T-helper 1 cell treated with Interleukin-12 subunit alpha and Interleukin-12 subunit beta and Interleukin-4 antibody, amounts not matched to agents 30 μg/mL and 1 μg/mL, for 36 hours (primary cell): ENCODE measurements around the gene ITGB1BP1.

Experiments
- H3K27ac Mint-ChIP-seq: one replicate; pipeline ENCODE4 v1.8.0; 2021; ENCODE audit warnings: mild to moderate bottlenecking, mixed read lengths
- H3K27me3 Mint-ChIP-seq: one replicate; pipeline ENCODE4 v1.8.0; 2021; ENCODE audit warnings: low read depth, mixed read lengths
- H3K36me3 Mint-ChIP-seq: one replicate; pipeline ENCODE4 v1.8.0; 2021; ENCODE audit warnings: low read depth, mixed read lengths
- H3K4me1 Mint-ChIP-seq: one replicate; pipeline ENCODE4 v1.8.0; 2021; ENCODE audit warnings: low read depth, mixed read lengths
- H3K4me3 Mint-ChIP-seq: one replicate; pipeline ENCODE4 v1.8.0; 2021; ENCODE audit warnings: mild to moderate bottlenecking, moderate library complexity, mixed read lengths
- H3K9me3 Mint-ChIP-seq: one replicate; pipeline ENCODE4 v1.8.0; 2021; ENCODE audit warnings: mixed read lengths

ITGB1BP1 gene

DNA sequence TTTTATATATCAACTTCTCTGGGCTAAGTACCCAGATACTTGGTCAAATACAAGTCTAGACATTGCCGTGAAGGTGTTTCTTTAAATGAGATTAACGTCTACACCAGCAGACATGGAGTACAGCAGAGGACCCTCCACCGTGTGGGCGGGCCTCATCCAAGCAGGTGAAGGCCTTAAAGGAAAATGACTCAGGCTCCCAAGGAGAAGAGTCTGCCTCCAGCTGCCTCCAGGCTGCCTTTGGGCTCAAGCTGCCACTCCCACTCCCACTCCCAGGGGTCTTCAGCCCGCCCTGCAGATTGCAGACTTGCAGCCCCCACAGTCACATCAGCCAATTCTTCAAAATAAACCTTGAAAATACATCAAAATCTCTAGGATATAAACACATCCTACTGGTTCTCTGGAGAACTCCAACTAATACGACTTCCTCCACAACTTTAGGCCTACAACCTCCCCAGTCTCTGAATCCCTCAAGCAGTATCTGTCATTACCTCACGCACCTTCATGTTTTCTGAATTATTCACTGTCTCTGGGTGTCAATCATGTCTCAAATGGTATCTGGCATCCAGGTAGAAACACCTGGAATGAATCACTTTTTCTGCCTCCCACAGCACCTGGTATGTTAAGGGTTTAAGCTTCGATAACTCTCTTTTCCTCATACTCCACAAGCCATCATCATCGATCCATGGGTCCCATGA lies 6.9 kb downstream of the ITGB1BP1 start:
- Mint-ChIP-seq H3K4me3 (no peak overlapping the region), H3K4me1 (peaks cover 29% of the 10 kb centered on the region), H3K27ac (peak overlapping the region; percentile 46), H3K36me3 (peaks cover 32% of the 10 kb centered on the region), H3K9me3 (no peaks in the 10 kb centered on the region), H3K27me3 (no peaks in the 10 kb centered on the region)

DNA sequence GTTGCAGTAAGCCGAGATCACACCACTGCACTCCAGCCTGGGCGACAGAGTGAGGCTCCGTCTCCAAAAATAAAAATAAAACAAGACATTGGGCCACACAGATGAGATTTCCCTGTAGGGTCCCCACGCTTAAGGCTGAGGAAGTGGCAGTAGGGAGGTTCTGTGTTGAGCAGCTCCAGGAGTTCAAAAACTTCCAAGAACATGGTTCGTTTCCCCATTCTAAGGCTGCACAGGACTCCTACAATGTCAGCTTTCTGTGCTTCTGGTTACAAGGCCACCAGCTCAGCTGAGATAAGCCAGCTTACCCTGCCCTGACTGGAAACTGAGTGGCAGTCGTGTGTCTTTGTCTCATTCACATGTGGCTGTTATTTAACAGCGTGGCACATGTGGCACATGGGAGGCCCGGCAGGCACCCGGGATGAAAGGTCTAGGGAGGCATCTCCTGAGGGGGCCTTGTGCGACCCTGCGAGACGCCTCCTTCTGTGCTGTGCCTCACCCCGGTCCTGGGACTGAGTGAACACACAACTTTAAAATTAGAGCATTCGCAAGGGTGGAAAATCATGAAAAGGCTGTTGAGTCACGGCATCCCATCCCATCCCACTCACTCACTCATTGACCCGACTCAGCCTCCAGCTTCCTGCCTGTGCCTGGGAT lies 7.7 kb downstream of the ITGB1BP1 start:
- no peak overlapping the region for H3K4me3 Mint-ChIP-seq
- no peaks in the 10 kb centered on the region for H3K27me3 Mint-ChIP-seq
- no peak overlapping the region for H3K27ac Mint-ChIP-seq
- H3K9me3 Mint-ChIP-seq, result no peaks in the 10 kb centered on the region
- H3K4me1 Mint-ChIP-seq, result peaks cover 29% of the 10 kb centered on the region
- H3K36me3 Mint-ChIP-seq, result peaks cover 38% of the 10 kb centered on the region

DNA sequence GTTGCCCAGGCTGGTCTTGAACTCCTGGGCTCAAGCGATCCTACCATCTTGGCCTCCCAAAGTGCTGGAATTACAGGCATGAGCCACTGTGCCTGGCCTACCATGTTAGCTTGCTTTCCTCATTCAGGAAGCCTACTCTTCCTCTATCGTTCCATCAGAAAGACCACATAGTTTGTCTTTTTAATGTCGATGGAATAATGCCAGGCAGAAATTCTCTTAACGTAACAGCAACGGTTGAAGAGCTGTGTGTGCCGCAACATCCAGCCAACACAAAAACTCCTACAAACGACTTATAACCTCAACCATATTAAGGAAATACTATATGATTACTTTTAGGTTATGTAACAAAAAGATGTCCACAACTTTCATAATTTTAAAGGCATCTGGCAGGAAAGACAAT lies 10.5 kb downstream of the ITGB1BP1 start:
- H3K4me1 Mint-ChIP-seq, result peaks cover 14% of the 10 kb centered on the region
- no peak overlapping the region for H3K4me3 Mint-ChIP-seq

GRCh38 chr2:9410108-9410507 lies 13.2 kb downstream of the ITGB1BP1 start:
- Mint-ChIP-seq H3K27me3 (no peaks in the 10 kb centered on the region), H3K9me3 (no peaks in the 10 kb centered on the region), H3K36me3 (peaks cover 39% of the 10 kb centered on the region), H3K27ac (no peak overlapping the region), H3K4me3 (no peak overlapping the region), H3K4me1 (peaks cover 6% of the 10 kb centered on the region)

More for the DNA sequence above, 10.5 kb downstream of the ITGB1BP1 start:
- Mint-ChIP-seq H3K36me3 (peaks cover 35% of the 10 kb centered on the region), H3K9me3 (no peaks in the 10 kb centered on the region), H3K27ac (no peak overlapping the region), H3K27me3 (no peaks in the 10 kb centered on the region)

GRCh38 chr2:9408641-9409151 lies 14.6 kb downstream of the ITGB1BP1 start:
- H3K36me3 Mint-ChIP-seq, result peaks cover 35% of the 10 kb centered on the region

DNA sequence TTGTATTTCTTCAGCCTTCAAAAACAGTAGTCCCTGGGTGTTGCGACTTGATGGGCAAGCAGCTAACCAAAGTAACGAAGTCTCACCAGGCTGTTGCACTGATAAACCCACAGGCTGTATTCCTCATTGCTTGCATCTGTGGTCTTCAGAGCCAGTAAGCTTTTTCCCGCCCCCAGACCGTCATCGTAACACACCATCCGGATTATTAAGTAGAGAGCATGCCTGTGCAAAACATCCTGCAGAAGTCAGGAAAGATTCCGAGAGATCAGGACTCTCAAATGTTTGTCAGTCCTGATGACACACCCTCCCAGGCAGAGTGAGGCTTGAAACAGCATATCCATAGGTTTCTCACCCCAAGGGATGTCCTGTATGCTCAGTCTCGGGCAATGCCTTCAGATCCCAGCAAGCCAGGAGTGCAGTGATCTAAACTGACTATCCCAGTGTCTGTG lies 15.9 kb downstream of the ITGB1BP1 start:
- Mint-ChIP-seq H3K4me1 (peaks cover 3% of the 10 kb centered on the region), H3K27ac (no peak overlapping the region)

More at GRCh38 chr2:9408641-9409151, 14.6 kb downstream of the ITGB1BP1 start:
- Mint-ChIP-seq H3K4me3 (no peak overlapping the region), H3K9me3 (no peaks in the 10 kb centered on the region), H3K4me1 (peaks cover 3% of the 10 kb centered on the region), H3K27me3 (no peaks in the 10 kb centered on the region), H3K27ac (no peak overlapping the region)

GRCh38 chr2:9406529-9407362 lies 16.6 kb downstream of the ITGB1BP1 start:
- Mint-ChIP-seq H3K9me3 (no peaks in the 10 kb centered on the region), H3K27ac (no peak overlapping the region), H3K36me3 (peaks cover 26% of the 10 kb centered on the region), H3K27me3 (no peaks in the 10 kb centered on the region), H3K4me1 (peaks cover 3% of the 10 kb centered on the region), H3K4me3 (no peak overlapping the region)

More for the DNA sequence above, 15.9 kb downstream of the ITGB1BP1 start:
- H3K36me3 Mint-ChIP-seq, result peaks cover 32% of the 10 kb centered on the region
- H3K9me3 Mint-ChIP-seq, result no peaks in the 10 kb centered on the region
- H3K27me3 Mint-ChIP-seq, result no peaks in the 10 kb centered on the region
- no peak overlapping the region for H3K4me3 Mint-ChIP-seq

GRCh38 chr2:9405636-9406035 lies 17.7 kb downstream of the ITGB1BP1 start:
- Mint-ChIP-seq H3K36me3 (peaks cover 21% of the 10 kb centered on the region), H3K4me1 (peaks cover 1% of the 10 kb centered on the region), H3K27ac (no peak overlapping the region), H3K27me3 (no peaks in the 10 kb centered on the region), H3K4me3 (no peak overlapping the region), H3K9me3 (no peaks in the 10 kb centered on the region)

GRCh38 chr2:9404451-9404850 lies 18.9 kb downstream of the ITGB1BP1 start:
- no peaks in the 10 kb centered on the region for H3K27me3 Mint-ChIP-seq
- H3K4me1 Mint-ChIP-seq, result peaks cover 1% of the 10 kb centered on the region
- H3K4me3 Mint-ChIP-seq, result no peak overlapping the region
- no peak overlapping the region for H3K27ac Mint-ChIP-seq
- H3K9me3 Mint-ChIP-seq, result no peaks in the 10 kb centered on the region
- peaks cover 15% of the 10 kb centered on the region for H3K36me3 Mint-ChIP-seq

DNA sequence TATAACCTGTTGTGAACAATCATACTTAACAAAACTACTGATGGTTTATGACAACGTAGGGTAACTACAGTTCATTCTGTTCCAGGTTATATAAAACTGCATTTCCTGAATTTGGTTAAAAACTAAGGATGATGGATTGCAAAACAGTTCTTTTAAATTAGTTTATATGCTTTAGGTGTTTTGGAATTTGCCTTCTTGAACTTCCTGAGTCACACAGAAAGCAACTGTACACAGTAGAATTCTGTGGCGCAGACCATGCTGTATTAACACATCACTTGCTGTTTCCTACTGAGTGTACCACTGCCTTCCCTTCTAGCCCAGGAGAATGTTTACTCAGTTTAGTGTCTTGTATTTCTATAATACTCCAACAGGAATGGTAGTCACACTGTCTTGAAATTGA lies 19.4 kb downstream of the ITGB1BP1 start:
- Mint-ChIP-seq H3K4me3 (no peak overlapping the region), H3K9me3 (no peaks in the 10 kb centered on the region), H3K4me1 (no peaks in the 10 kb centered on the region), H3K36me3 (peaks cover 14% of the 10 kb centered on the region), H3K27me3 (no peaks in the 10 kb centered on the region), H3K27ac (no peak overlapping the region)

GRCh38 chr2:9401646-9402371 lies 21.5 kb downstream of the ITGB1BP1 start:
- Mint-ChIP-seq H3K27ac (no peak overlapping the region), H3K9me3 (no peaks in the 10 kb centered on the region), H3K4me3 (no peak overlapping the region), H3K4me1 (no peaks in the 10 kb centered on the region), H3K36me3 (peaks cover 4% of the 10 kb centered on the region), H3K27me3 (no peaks in the 10 kb centered on the region)

DNA sequence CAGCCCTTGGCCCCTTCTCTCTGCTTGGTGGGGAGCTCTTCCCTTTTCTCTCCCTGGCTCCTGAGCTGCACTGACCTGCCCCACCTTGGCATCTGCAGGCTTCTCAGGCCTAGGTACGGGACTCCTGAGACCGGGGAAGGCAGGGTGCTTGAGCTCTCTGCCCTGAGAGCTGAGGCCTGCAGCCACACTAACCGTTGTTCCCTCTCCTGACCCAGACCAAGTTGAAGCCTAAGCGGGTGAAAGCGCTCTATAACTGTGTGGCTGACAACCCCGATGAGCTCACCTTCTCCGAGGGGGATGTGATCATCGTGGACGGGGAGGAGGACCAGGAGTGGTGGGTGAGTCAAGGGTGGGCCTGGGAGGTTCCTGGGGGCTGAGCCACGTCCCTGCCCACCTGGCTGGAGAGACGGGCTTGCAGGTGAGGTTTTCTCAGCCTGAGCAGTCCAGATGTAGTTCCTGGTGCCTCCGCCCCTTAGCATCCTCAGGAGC lies 22.2 kb downstream of the ITGB1BP1 start:
- Mint-ChIP-seq H3K4me3 (no peak overlapping the region), H3K27me3 (no peaks in the 10 kb centered on the region), H3K4me1 (no peaks in the 10 kb centered on the region), H3K9me3 (no peaks in the 10 kb centered on the region), H3K36me3 (no peaks in the 10 kb centered on the region), H3K27ac (no peak overlapping the region)

DNA sequence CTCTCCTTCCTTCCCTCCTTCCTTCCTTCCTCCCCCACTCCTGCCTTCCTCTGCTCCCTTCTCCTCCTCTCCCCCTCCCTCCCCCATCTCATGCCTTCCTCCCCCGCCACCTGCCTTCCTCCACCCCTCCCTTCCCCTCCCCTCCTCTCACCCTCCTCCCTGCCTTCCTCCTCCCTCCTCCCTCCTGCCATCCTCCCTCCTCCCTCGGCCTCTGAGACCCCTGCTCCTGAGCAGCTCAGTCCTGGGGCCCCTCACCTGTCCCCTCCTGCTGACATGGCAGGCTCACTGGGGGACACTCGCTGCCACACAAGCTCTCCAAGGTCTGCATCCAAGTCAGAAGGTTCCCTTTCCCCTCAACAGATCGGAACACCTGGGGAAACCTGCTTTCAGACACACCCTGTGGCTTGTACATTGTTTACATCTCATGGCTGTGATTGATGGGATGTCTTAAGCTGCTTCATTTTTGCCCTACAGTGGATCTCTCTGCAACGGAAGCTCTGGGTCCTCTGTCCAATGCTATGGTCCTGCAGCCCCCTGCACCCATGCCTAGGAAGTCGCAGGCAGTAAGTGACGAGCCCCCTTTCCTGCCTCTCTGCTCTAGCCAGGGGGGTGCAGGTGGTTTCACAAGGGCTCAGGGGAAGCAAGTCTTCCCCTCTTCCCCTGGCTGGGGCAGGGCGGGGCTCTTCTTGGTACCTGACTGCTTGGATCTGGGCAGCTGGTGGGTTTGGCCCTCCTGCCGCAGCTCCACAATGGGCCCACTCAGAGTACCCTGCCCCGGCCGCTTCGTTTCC lies 22.9 kb downstream of the ITGB1BP1 start:
- Mint-ChIP-seq H3K27me3 (no peaks in the 10 kb centered on the region), H3K27ac (no peak overlapping the region), H3K36me3 (no peaks in the 10 kb centered on the region), H3K4me3 (no peak overlapping the region), H3K9me3 (no peaks in the 10 kb centered on the region), H3K4me1 (no peaks in the 10 kb centered on the region)
